GM21723 (cell line): ENCODE results near the gene UXS1.

Source experiments
- ATAC-seq: cut with Tn5 transposase; IDR thresholded peaks from one replicate; pipeline ENCODE4 v1.9.1; 2021; ENCODE audit warnings: mild to moderate bottlenecking, moderate library complexity; ENCODE audit not compliant: unreplicated experiment

Gene UXS1

GRCh38 chr2:106054880-106055655, 139.0 kb downstream of the UXS1 start:
- no peak for ATAC-seq

- ATAC-seq, result no peak
These were observed 139.8 kb downstream of the UXS1 start for GRCh38 chr2:106054321-106054720.

GRCh38 chr2:106053581-106053980, 140.5 kb downstream of the UXS1 start:
- no peak for ATAC-seq

GRCh38 chr2:106053116-106053515, 141.0 kb downstream of the UXS1 start:
- no peak for ATAC-seq

- ATAC-seq, result no peak
These were observed 149.2 kb downstream of the UXS1 start for GRCh38 chr2:106044859-106045258.

- ATAC-seq, result no peak
These were observed 150.1 kb downstream of the UXS1 start for GRCh38 chr2:106044021-106044420.
